ENCODE data around the gene SLC27A6. TPM values are rescaled to one million over a fixed set of nuclear protein-coding genes. Genes with fewer than 3 reads are reported as not detected.

The SLC27A6 gene
- total RNA-seq, 2 donors from 2014 or later = not detected

GRCh38 chr5:129053438-129053837 is 88.2 kb downstream of the SLC27A6 start:
- no peaks in the 10 kb centered on the region for H3K36me3 Mint-ChIP-seq (ENCODE audit: low read depth)
- no peak for DNase-seq
- no peak overlapping the region for H3K27ac Mint-ChIP-seq
- no peak overlapping the region for H3K4me3 Mint-ChIP-seq
- peaks cover 24% of the 10 kb centered on the region for H3K27me3 Mint-ChIP-seq
- H3K9me3 ChIP-seq (ENCODE audit: control insufficient read depth, low read length, poor library complexity, severe bottlenecking) = no peaks in the 10 kb centered on the region
- no peak for ATAC-seq
- H3K4me1 Mint-ChIP-seq = no peaks in the 10 kb centered on the region

DNA sequence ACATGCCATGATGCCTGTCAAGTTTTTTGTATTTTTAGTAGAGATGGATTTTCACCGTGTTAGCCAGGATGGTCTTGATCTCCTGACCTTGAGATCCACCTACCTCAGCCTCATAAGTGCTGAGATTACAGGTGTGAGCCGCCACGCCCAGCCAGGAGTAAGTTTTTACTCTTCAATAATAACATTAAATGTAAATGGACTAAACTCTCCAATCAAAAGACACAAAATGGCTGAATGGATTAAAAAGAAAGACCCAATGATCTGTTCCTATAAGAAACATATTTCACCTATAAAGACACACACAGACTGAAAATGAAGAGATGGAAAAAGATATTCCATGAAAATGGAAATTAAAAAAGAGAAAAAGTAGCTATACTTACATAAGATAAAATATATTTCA is 92.0 kb downstream of the SLC27A6 start:
- Mint-ChIP-seq H3K27ac (no peak overlapping the region), H3K4me3 (no peak overlapping the region), H3K4me1 (no peaks in the 10 kb centered on the region), H3K36me3 (ENCODE audit: low read depth) (no peaks in the 10 kb centered on the region), H3K27me3 (peaks cover 33% of the 10 kb centered on the region)
- DNase-seq = no peak
- no peaks in the 10 kb centered on the region for H3K9me3 ChIP-seq (ENCODE audit: control insufficient read depth, low read length, poor library complexity, severe bottlenecking)
- ATAC-seq = no peak

GRCh38 chr5:129061849-129062248 is 96.6 kb downstream of the SLC27A6 start:
- Mint-ChIP-seq H3K27ac (no peak overlapping the region), H3K36me3 (ENCODE audit: low read depth) (no peaks in the 10 kb centered on the region), H3K4me1 (no peaks in the 10 kb centered on the region), H3K4me3 (no peak overlapping the region), H3K27me3 (peaks cover 39% of the 10 kb centered on the region)
- H3K9me3 ChIP-seq (ENCODE audit: control insufficient read depth, low read length, poor library complexity, severe bottlenecking) = no peaks in the 10 kb centered on the region
- DNase-seq (no peak), ATAC-seq (no peak)

GRCh38 chr5:129063483-129064113 is 98.3 kb downstream of the SLC27A6 start:
- no peak for DNase-seq
- Mint-ChIP-seq H3K36me3 (ENCODE audit: low read depth) (no peaks in the 10 kb centered on the region), H3K27me3 (peaks cover 34% of the 10 kb centered on the region), H3K27ac (no peak overlapping the region), H3K4me1 (no peaks in the 10 kb centered on the region), H3K4me3 (no peak overlapping the region)
- no peaks in the 10 kb centered on the region for H3K9me3 ChIP-seq (ENCODE audit: control insufficient read depth, low read length, poor library complexity, severe bottlenecking)
- no peak for ATAC-seq

DNA sequence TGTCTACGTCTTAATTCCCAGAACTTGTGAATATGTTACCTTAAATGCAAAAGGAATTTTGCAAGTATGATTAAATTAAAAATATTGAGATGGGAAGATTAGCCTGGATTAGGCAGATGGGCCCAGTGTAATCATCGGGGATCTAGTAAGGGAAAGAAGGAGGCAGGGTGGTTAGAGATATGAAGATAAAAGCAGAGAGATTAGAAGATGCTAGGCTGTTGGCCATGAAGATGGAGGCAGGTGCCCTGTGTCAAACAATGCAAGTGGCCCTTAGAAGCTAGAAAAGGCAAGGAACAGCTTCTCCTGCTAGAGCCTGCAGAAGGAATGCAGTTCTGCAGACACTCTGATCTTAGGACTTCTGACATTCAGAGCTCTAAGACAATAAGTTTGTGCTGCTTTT is 100.4 kb downstream of the SLC27A6 start:
- Mint-ChIP-seq H3K36me3 (ENCODE audit: low read depth) (no peaks in the 10 kb centered on the region), H3K27me3 (peaks cover 31% of the 10 kb centered on the region), H3K4me3 (no peak overlapping the region), H3K27ac (no peak overlapping the region), H3K4me1 (peaks cover 2% of the 10 kb centered on the region)
- ATAC-seq = no peak
- DNase-seq = no peak
- H3K9me3 ChIP-seq (ENCODE audit: control insufficient read depth, low read length, poor library complexity, severe bottlenecking) = no peaks in the 10 kb centered on the region

GRCh38 chr5:129067745-129068144 is 102.5 kb downstream of the SLC27A6 start:
- Mint-ChIP-seq H3K4me1 (peaks cover 2% of the 10 kb centered on the region), H3K4me3 (no peak overlapping the region), H3K27ac (no peak overlapping the region), H3K27me3 (peaks cover 23% of the 10 kb centered on the region), H3K36me3 (ENCODE audit: low read depth) (no peaks in the 10 kb centered on the region)
- H3K9me3 ChIP-seq (ENCODE audit: control insufficient read depth, low read length, poor library complexity, severe bottlenecking) = no peaks in the 10 kb centered on the region
- DNase-seq = no peak
- ATAC-seq = no peak

GRCh38 chr5:129069292-129069691 is 104.0 kb downstream of the SLC27A6 start:
- Mint-ChIP-seq H3K36me3 (ENCODE audit: low read depth) (no peaks in the 10 kb centered on the region), H3K27me3 (peaks cover 27% of the 10 kb centered on the region), H3K4me1 (peaks cover 2% of the 10 kb centered on the region), H3K27ac (no peak overlapping the region), H3K4me3 (no peak overlapping the region)
- DNase-seq (no peak), ATAC-seq (no peak)
- no peaks in the 10 kb centered on the region for H3K9me3 ChIP-seq (ENCODE audit: control insufficient read depth, low read length, poor library complexity, severe bottlenecking)

GRCh38 chr5:129073111-129073510 is 107.8 kb downstream of the SLC27A6 start:
- no peaks in the 10 kb centered on the region for H3K36me3 Mint-ChIP-seq (ENCODE audit: low read depth)

GRCh38 chr5:129074903-129075302 is 109.6 kb downstream of the SLC27A6 start:
- Mint-ChIP-seq H3K27ac (no peak overlapping the region), H3K4me1 (no peaks in the 10 kb centered on the region), H3K36me3 (ENCODE audit: low read depth) (no peaks in the 10 kb centered on the region), H3K4me3 (no peak overlapping the region), H3K27me3 (peaks cover 29% of the 10 kb centered on the region)
- H3K9me3 ChIP-seq (ENCODE audit: control insufficient read depth, low read length, poor library complexity, severe bottlenecking) = no peaks in the 10 kb centered on the region
- no peak for DNase-seq
- no peak for ATAC-seq

More at GRCh38 chr5:129073111-129073510, 107.8 kb downstream of the SLC27A6 start:
- no peak overlapping the region for H3K4me3 Mint-ChIP-seq
- peaks cover 34% of the 10 kb centered on the region for H3K27me3 Mint-ChIP-seq
- peaks cover 2% of the 10 kb centered on the region for H3K4me1 Mint-ChIP-seq
- ATAC-seq (no peak), DNase-seq (no peak)
- H3K27ac Mint-ChIP-seq = no peak overlapping the region
- no peaks in the 10 kb centered on the region for H3K9me3 ChIP-seq (ENCODE audit: control insufficient read depth, low read length, poor library complexity, severe bottlenecking)

GRCh38 chr5:129077433-129078075 is 112.3 kb downstream of the SLC27A6 start:
- no peak for DNase-seq
- ATAC-seq = no peak
- H3K27me3 Mint-ChIP-seq = peaks cover 29% of the 10 kb centered on the region
- no peaks in the 10 kb centered on the region for H3K36me3 Mint-ChIP-seq (ENCODE audit: low read depth)
- H3K4me3 Mint-ChIP-seq = no peak overlapping the region
- no peak overlapping the region for H3K27ac Mint-ChIP-seq
- no peaks in the 10 kb centered on the region for H3K9me3 ChIP-seq (ENCODE audit: control insufficient read depth, low read length, poor library complexity, severe bottlenecking)
- H3K4me1 Mint-ChIP-seq = no peaks in the 10 kb centered on the region

DNA sequence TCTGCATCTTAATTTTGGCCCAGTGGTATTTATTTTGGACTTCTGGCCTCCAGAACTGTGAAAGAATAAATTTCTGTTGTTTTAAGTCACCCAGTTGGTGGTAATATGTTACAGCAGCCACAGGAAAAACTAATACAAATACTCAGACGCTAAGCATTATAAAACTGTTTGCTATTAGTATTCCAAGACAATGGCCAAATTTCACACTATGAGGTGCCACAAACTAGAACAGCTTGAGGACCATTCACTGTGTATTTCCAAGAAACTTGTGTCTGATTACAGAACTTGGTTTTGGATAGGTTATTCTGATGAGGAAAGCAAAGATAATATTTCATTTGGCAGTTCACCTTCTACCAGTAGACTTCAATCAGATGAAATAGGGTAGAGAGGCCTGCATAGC is 113.0 kb downstream of the SLC27A6 start:
- H3K4me3 Mint-ChIP-seq = no peak overlapping the region
- H3K27ac Mint-ChIP-seq = no peak overlapping the region

DNA sequence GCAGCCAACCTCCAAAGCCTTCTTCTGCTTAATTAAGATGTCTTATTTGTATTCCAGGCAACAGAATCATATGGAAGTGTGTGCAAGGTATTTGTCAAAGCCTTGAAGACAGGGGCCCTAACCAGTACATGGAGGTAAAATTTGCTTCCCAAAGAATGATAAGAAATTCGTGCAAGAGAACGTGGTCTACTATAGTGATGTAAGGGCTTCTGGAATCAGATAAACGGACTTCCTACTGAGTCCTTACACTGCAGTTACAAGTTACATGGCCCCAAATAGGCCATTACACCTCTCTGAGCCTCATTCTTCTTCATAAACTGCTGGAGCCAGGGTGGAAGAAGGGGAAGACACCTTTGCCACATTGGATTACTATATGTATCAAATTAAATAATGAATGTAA is 113.4 kb downstream of the SLC27A6 start:
- H3K9me3 ChIP-seq (ENCODE audit: control insufficient read depth, low read length, poor library complexity, severe bottlenecking) = no peaks in the 10 kb centered on the region
- H3K27me3 Mint-ChIP-seq = peaks cover 24% of the 10 kb centered on the region
- H3K27ac Mint-ChIP-seq = no peak overlapping the region
- no peak for DNase-seq
- no peaks in the 10 kb centered on the region for H3K36me3 Mint-ChIP-seq (ENCODE audit: low read depth)
- H3K4me1 Mint-ChIP-seq = no peaks in the 10 kb centered on the region
- no peak overlapping the region for H3K4me3 Mint-ChIP-seq
- no peak for ATAC-seq

More for the DNA sequence above, 113.0 kb downstream of the SLC27A6 start:
- H3K9me3 ChIP-seq (ENCODE audit: control insufficient read depth, low read length, poor library complexity, severe bottlenecking) = no peaks in the 10 kb centered on the region
- peaks cover 24% of the 10 kb centered on the region for H3K27me3 Mint-ChIP-seq
- no peaks in the 10 kb centered on the region for H3K4me1 Mint-ChIP-seq
- no peak for DNase-seq
- ATAC-seq = no peak
- H3K36me3 Mint-ChIP-seq (ENCODE audit: low read depth) = no peaks in the 10 kb centered on the region

GRCh38 chr5:129079496-129079895 is 114.2 kb downstream of the SLC27A6 start:
- ATAC-seq (no peak), DNase-seq (no peak)
- Mint-ChIP-seq H3K27me3 (peaks cover 18% of the 10 kb centered on the region), H3K4me3 (no peak overlapping the region), H3K27ac (no peak overlapping the region), H3K36me3 (ENCODE audit: low read depth) (no peaks in the 10 kb centered on the region), H3K4me1 (no peaks in the 10 kb centered on the region)
- H3K9me3 ChIP-seq (ENCODE audit: control insufficient read depth, low read length, poor library complexity, severe bottlenecking) = no peaks in the 10 kb centered on the region

- DNase-seq = no peak
- H3K9me3 ChIP-seq (ENCODE audit: control insufficient read depth, low read length, poor library complexity, severe bottlenecking) = no peaks in the 10 kb centered on the region
- no peaks in the 10 kb centered on the region for H3K4me1 Mint-ChIP-seq
- H3K36me3 Mint-ChIP-seq (ENCODE audit: low read depth) = no peaks in the 10 kb centered on the region
- peaks cover 14% of the 10 kb centered on the region for H3K27me3 Mint-ChIP-seq
- no peak overlapping the region for H3K4me3 Mint-ChIP-seq
- no peak for ATAC-seq
- H3K27ac Mint-ChIP-seq = no peak overlapping the region
These were observed 115.5 kb downstream of the SLC27A6 start for GRCh38 chr5:129080766-129081165.

Data from T-helper 17 cell (primary cell).